Fibroblast of lung (primary cell): ENCODE results near the gene SF1.

Experiments
- EZH2 ChIP-seq: IDR thresholded peaks from 2 replicates; pipeline ENCODE4 v1.5.1; 2012; ENCODE audit warnings: low read length, control low read depth, mild to moderate bottlenecking; ENCODE audit errors: missing control alignments
- TF ChIP-seq, protein P1 (sequence below), 2 donors: IDR thresholded peaks in 1 of 2; conservative IDR thresholded peaks in 1 of 2; 1 replicate in 1 of 2; 2 replicates in 1 of 2; pipeline ENCODE4 v1.5.1; 2011 to 2012; ENCODE audit warnings: low read length in 2 of 2, control low read depth in 1 of 2, inconsistent platforms in 1 of 2, low read depth in 1 of 2, mild to moderate bottlenecking in 1 of 2

DNA sequence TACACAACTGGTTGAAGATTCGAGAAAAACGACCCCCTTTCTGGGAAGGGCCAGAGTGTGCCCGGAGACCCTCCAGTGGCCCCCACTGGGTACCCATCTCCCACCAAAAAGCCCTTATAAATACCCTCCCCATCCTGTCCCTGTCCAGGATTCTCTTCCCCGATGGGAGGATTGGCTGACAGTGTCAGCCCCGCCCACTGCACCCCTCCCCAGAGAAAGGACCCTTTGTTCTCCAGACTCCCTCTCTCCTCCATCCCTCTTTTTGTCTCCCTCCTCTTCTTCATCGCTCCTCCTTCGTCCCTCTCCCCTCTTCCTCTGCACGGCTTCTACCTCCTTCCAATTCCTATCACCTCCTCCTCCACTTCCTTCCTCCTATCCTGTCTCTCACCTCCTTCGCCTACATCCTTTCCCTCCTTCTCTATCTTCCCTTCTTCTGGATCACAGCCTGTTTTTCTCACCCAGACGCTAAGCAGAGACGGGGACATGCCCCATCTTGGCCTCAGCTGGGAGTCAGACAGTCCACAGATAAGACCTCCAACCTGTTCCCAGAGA, 45.3 kb upstream of the SF1 start:
- TF ChIP-seq, protein P1, sequence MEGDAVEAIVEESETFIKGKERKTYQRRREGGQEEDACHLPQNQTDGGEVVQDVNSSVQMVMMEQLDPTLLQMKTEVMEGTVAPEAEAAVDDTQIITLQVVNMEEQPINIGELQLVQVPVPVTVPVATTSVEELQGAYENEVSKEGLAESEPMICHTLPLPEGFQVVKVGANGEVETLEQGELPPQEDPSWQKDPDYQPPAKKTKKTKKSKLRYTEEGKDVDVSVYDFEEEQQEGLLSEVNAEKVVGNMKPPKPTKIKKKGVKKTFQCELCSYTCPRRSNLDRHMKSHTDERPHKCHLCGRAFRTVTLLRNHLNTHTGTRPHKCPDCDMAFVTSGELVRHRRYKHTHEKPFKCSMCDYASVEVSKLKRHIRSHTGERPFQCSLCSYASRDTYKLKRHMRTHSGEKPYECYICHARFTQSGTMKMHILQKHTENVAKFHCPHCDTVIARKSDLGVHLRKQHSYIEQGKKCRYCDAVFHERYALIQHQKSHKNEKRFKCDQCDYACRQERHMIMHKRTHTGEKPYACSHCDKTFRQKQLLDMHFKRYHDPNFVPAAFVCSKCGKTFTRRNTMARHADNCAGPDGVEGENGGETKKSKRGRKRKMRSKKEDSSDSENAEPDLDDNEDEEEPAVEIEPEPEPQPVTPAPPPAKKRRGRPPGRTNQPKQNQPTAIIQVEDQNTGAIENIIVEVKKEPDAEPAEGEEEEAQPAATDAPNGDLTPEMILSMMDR (conservative IDR thresholded peaks at IDR 0.05 in 1 of 2, IDR thresholded peaks at IDR 0.05 in 1 of 2; ENCODE audit: low read depth in 1 of 2, low read length in 2 of 2) = no peak
- TF ChIP-seq EZH2 = no peak
